Adipose tissue (tissue), 3 donors: Measurements from ENCODE around the gene YIPF1. TPM values are rescaled to one million over a fixed set of nuclear protein-coding genes. Genes with fewer than 3 reads are reported as not detected.

Experiments
- H3K27ac ChIP-seq: one replicate; pipeline ENCODE4 v1.5.1; 2013; ENCODE audit warnings: low read depth, low read length
- WGBS, 3 donors: extraction: QIAGEN DNeasy Blood & Tissue Kit; methylation state at CpG; one replicate each; pipeline ENCODE4 v1.1.7; 2013; 5-methylcytosine and 5-hydroxymethylcytosine counted together
- polyA plus RNA-seq, 3 donors: library from polyadenylated mRNA; stranded (reverse); fragments of 200-250 nt; gene quantifications; one replicate each; pipeline ENCODE4 v1.2.3, GENCODE V29; 2013
- donor health status: healthy with polysubstance abuse.
- donor health status: Bipolar disorder and iron deficiency.
- donor health status: healthy.

The YIPF1 gene
- polyA plus RNA-seq, 3 donors, result 16.3 to 22.6 (median 16.5) TPM

DNA sequence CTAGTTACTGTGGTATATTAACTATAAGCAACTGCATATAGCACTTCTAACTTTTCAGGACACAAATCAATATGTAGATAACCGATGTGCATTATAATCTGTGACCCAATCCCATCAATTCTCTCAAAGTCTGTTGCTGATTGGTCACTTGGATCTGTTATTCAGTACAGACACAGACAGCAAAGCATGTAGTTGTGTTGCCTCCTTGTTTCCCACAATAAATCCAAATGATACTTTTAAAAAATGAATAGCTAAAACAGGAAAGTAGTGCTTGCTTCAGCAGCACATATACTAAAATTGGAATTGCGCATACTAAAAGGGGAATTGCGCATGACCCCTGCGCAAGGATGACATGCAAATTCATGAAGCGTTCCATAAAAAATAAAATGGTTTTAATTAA is 79.6 kb downstream of the YIPF1 start:
- 88 to 94% (median 93%) methylated on average over 5 of the region's 5 CpGs for WGBS, 3 donors
- no peak overlapping the region for H3K27ac ChIP-seq

DNA sequence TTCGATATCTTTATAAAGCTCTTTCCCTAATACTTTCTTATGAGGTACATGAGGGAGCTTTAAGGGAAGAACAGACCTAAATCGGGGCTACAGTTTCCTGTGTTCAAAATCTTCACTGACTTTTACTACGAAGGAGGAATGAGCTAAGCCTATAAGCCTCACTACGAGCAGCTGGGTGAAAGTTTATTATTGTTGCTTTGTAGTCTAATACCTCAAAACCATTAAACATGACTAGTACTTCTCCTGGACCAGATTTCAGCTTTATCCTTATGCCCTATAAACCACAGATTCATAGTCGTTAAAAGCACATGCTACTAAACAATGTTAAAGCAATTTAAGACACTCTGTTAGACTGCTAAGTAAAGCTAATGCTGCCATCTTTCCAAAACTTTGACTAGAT is 81.7 kb downstream of the YIPF1 start:
- WGBS, 3 donors, result 76 to 91% (median 89%) methylated on average over 5 of the region's 5 CpGs
- H3K27ac ChIP-seq, result no peak overlapping the region

DNA sequence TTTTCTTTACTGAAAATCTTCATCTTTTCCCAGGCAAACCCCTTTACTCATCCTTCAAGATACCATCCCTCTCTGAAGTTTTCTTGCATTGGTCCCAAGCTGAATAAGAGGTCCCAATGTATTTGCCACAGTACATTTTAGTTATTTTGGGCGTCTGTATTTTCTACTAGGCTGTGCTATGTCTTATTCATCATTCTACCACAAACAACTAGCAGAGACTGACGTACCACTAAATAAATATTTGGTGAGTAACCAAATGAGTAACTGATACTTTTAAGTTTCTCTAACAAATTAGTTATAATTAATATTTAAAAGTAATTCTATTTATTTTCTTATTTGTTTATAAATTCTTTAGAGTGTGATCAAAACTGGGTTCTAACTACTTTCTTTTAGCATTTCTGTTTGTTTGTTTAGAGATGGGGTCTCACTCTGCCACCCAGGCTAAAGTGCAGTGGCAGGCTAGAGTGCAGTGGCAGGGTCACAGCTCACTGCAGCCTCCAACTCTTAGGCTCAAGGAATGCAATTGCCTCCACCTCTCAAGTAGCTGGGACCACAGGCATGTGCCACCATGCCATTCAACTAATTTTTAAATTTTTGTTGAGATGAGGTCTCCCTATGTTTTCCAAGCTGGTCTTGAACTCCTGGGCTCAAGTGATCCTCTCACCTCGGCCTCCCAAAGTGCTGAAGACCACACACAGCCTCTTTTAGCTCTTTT is 84.6 kb downstream of the YIPF1 start:
- no peak overlapping the region for H3K27ac ChIP-seq
- WGBS, 3 donors, result 89 to 97% (median 92%) methylated on average over 3 of the region's 3 CpGs

DNA sequence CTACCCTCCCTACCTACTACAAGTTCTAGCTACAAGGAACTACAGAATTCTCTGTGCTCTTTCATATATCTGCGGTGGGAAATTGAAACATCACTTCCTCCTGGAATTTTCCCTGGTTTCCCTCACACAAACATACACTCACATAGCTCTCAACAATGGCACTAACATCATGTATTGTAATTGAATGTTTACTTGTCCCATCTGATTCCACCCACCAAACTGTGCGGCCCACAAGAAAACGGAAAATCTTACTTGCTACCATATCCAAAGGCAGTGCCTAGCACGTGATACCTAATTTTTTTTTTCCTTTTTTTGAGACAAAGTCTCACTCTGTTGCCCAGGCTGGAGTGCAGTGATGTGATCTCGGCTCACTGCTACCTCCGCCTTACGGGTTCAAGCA is 85.4 kb downstream of the YIPF1 start:
- H3K27ac ChIP-seq, result no peak overlapping the region
- 96 to 99% (median 98%) methylated on average over 7 of the region's 7 CpGs for WGBS, 3 donors

Other genes starting within 250 kb of the YIPF1 start
- gene GLIS1, start 150.6 kb downstream of the YIPF1 start, polyA plus RNA-seq, result 1 to 10 TPM in 1 of 3 donors, under 1 TPM in 2; 0.22 to 3.7 (median 0.56) TPM
- gene NDC1, start 51.5 kb downstream of the YIPF1 start, polyA plus RNA-seq, result 1 to 10 TPM; 1.8 to 4.6 (median 3.7) TPM
- gene DIO1, start 4.4 kb upstream of the YIPF1 start, polyA plus RNA-seq, result not detected
- 10 to 100 TPM; 12.0 to 30.4 (median 16.1) TPM for gene IFT25, start 55.9 kb upstream of the YIPF1 start, polyA plus RNA-seq
- 10 to 100 TPM in 2 of 3 donors, 1 to 10 TPM in 1; 9.6 to 18.4 (median 12.8) TPM for gene LRRC42, start 56.6 kb upstream of the YIPF1 start, polyA plus RNA-seq
- not detected for gene LDLRAD1, start 128.4 kb upstream of the YIPF1 start, polyA plus RNA-seq
- gene TMEM59, start 163.4 kb upstream of the YIPF1 start, polyA plus RNA-seq, result 100 to 1,000 TPM; 154 to 267 (median 178) TPM
- 1 to 10 TPM; 1.4 to 3.8 (median 1.4) TPM for gene TCEANC2, start 163.8 kb upstream of the YIPF1 start, polyA plus RNA-seq